ENCODE measurements around the gene HSPA1L.
"Not testable (repeated sequence)": the region's sequence is repeated elsewhere in the genome, so short reads cannot be mapped to it uniquely, and the experiment has no call there.

The HSPA1L gene

GRCh38 chr6:31815025-31815838 is at the start of gene HSPA1L, which contains the start of gene HSPA1A:
HSPA1L (minus strand) TSS chr6:31815283; CDS start chr6:31811972, 3,311 bp downstream.
HSPA1A (plus strand) TSS chr6:31815543; CDS start chr6:31815757, 214 bp downstream.
- H3K27me3 ChIP-seq (ENCODE audit: control insufficient read depth in 5 of 5, insufficient read depth in 4 of 5, low read length in 5 of 5): no peaks in the 10 kb centered on the region
- peak within 1 kb of the TSS; percentile 62 to 84 (median 67) for H3K4me3 ChIP-seq (ENCODE audit: low read depth in 1 of 5, low read length in 5 of 5)
- peak within 1 kb of the TSS; percentile 100 for H3K27ac ChIP-seq (ENCODE audit: low read depth, low read length)
- no peaks in the 10 kb centered on the region for H3K36me3 ChIP-seq (ENCODE audit: control insufficient read depth in 5 of 5, insufficient read depth in 5 of 5, low read length in 5 of 5)
- H3K9ac ChIP-seq (ENCODE audit: low read length in 5 of 5): peak within 1 kb of the TSS; percentile 31 to 98 (median 81)
- peaks cover 13 to 41% (median 36%) of the 10 kb centered on the region in 5 donors for H3K4me1 ChIP-seq (ENCODE audit: control insufficient read depth in 5 of 5, insufficient read depth in 5 of 5, low read length in 5 of 5)
- no peaks in the 10 kb centered on the region for H3K9me3 ChIP-seq (ENCODE audit: control insufficient read depth in 5 of 5, low read length in 5 of 5)

- Histone ChIP-seq H3K9me3 (ENCODE audit: control insufficient read depth in 5 of 5, low read length in 5 of 5) (no peaks in the 10 kb centered on the region), H3K27me3 (ENCODE audit: control insufficient read depth in 5 of 5, insufficient read depth in 4 of 5, low read length in 5 of 5) (peaks cover 0 to 8% (median 0%) of the 10 kb centered on the region in 5 donors), H3K4me1 (ENCODE audit: control insufficient read depth in 5 of 5, insufficient read depth in 5 of 5, low read length in 5 of 5) (peaks cover 3 to 26% (median 22%) of the 10 kb centered on the region in 5 donors), H3K4me3 (ENCODE audit: low read depth in 1 of 5, low read length in 5 of 5) (no peak overlapping the region), H3K27ac (ENCODE audit: low read depth, low read length) (no peak overlapping the region), H3K9ac (ENCODE audit: low read length in 5 of 5) (no peak overlapping the region), H3K36me3 (ENCODE audit: control insufficient read depth in 5 of 5, insufficient read depth in 5 of 5, low read length in 5 of 5) (peaks cover 0 to 15% (median 12%) of the 10 kb centered on the region in 5 donors)
Measured at GRCh38 chr6:31864818-31865204, 49.7 kb upstream of the HSPA1L start.

GRCh38 chr6:31864123-31864562 is 49.1 kb upstream of the HSPA1L start:
- peak overlapping the region; percentile 66 to 84 (median 71) for H3K4me3 ChIP-seq (ENCODE audit: low read depth in 1 of 5, low read length in 5 of 5)
- H3K9ac ChIP-seq (ENCODE audit: low read length in 5 of 5): peak overlapping the region in 3 of 5 donors; percentile 61 to 75 (median 65)
- peaks cover 3 to 26% (median 22%) of the 10 kb centered on the region in 5 donors for H3K4me1 ChIP-seq (ENCODE audit: control insufficient read depth in 5 of 5, insufficient read depth in 5 of 5, low read length in 5 of 5)
- peaks cover 0 to 22% (median 19%) of the 10 kb centered on the region in 5 donors for H3K36me3 ChIP-seq (ENCODE audit: control insufficient read depth in 5 of 5, insufficient read depth in 5 of 5, low read length in 5 of 5)
- peak overlapping the region; percentile 92 for H3K27ac ChIP-seq (ENCODE audit: low read depth, low read length)
- not testable (repeated sequence) for H3K9me3 ChIP-seq (ENCODE audit: control insufficient read depth in 5 of 5, low read length in 5 of 5); H3K27me3 ChIP-seq (ENCODE audit: control insufficient read depth in 5 of 5, insufficient read depth in 4 of 5, low read length in 5 of 5)

GRCh38 chr6:31862344-31863235 is 47.5 kb upstream of the HSPA1L start, which contains the start of gene NEU1:
NEU1 (minus strand) TSS chr6:31862821; CDS start chr6:31862776, 45 bp downstream.
- Histone ChIP-seq H3K4me1 (ENCODE audit: control insufficient read depth in 5 of 5, insufficient read depth in 5 of 5, low read length in 5 of 5) (peaks cover 3 to 26% (median 22%) of the 10 kb centered on the region in 5 donors), H3K9me3 (ENCODE audit: control insufficient read depth in 5 of 5, low read length in 5 of 5) (no peaks in the 10 kb centered on the region), H3K27ac (ENCODE audit: low read depth, low read length) (peak within 1 kb of the TSS; percentile 92), H3K9ac (ENCODE audit: low read length in 5 of 5) (peak within 1 kb of the TSS; percentile 81 to 86 (median 84)), H3K27me3 (ENCODE audit: control insufficient read depth in 5 of 5, insufficient read depth in 4 of 5, low read length in 5 of 5) (no peaks in the 10 kb centered on the region), H3K4me3 (ENCODE audit: low read depth in 1 of 5, low read length in 5 of 5) (peak within 1 kb of the TSS; percentile 86 to 97 (median 92)), H3K36me3 (ENCODE audit: control insufficient read depth in 5 of 5, insufficient read depth in 5 of 5, low read length in 5 of 5) (peaks cover 0 to 35% (median 28%) of the 10 kb centered on the region in 5 donors)

- H3K27ac ChIP-seq (ENCODE audit: low read depth, low read length): peak overlapping the region; percentile 67
- H3K4me1 ChIP-seq (ENCODE audit: control insufficient read depth in 5 of 5, insufficient read depth in 5 of 5, low read length in 5 of 5): peaks cover 3 to 26% (median 22%) of the 10 kb centered on the region in 5 donors
- no peaks in the 10 kb centered on the region for H3K27me3 ChIP-seq (ENCODE audit: control insufficient read depth in 5 of 5, insufficient read depth in 4 of 5, low read length in 5 of 5)
- H3K9ac ChIP-seq (ENCODE audit: low read length in 5 of 5): peak overlapping the region; percentile 81 to 86 (median 84)
- H3K4me3 ChIP-seq (ENCODE audit: low read depth in 1 of 5, low read length in 5 of 5): peak overlapping the region; percentile 86 to 97 (median 92)
- H3K36me3 ChIP-seq (ENCODE audit: control insufficient read depth in 5 of 5, insufficient read depth in 5 of 5, low read length in 5 of 5): peaks cover 0 to 41% (median 30%) of the 10 kb centered on the region in 5 donors
- H3K9me3 ChIP-seq (ENCODE audit: control insufficient read depth in 5 of 5, low read length in 5 of 5): no peaks in the 10 kb centered on the region
Measured at GRCh38 chr6:31861919-31862343, 46.8 kb upstream of the HSPA1L start.

- Histone ChIP-seq H3K36me3 (ENCODE audit: control insufficient read depth in 5 of 5, insufficient read depth in 5 of 5, low read length in 5 of 5) (peaks cover 0 to 41% (median 30%) of the 10 kb centered on the region in 5 donors), H3K9me3 (ENCODE audit: control insufficient read depth in 5 of 5, low read length in 5 of 5) (no peaks in the 10 kb centered on the region), H3K27me3 (ENCODE audit: control insufficient read depth in 5 of 5, insufficient read depth in 4 of 5, low read length in 5 of 5) (no peaks in the 10 kb centered on the region), H3K4me1 (ENCODE audit: control insufficient read depth in 5 of 5, insufficient read depth in 5 of 5, low read length in 5 of 5) (peaks cover 3 to 26% (median 22%) of the 10 kb centered on the region in 5 donors), H3K4me3 (ENCODE audit: low read depth in 1 of 5, low read length in 5 of 5) (peak overlapping the region in 2 of 5 donors; percentile 90 to 95), H3K9ac (ENCODE audit: low read length in 5 of 5) (peak overlapping the region in 2 of 5 donors; percentile 6 to 28), H3K27ac (ENCODE audit: low read depth, low read length) (no peak overlapping the region)
Measured at GRCh38 chr6:31861150-31861549, 46.1 kb upstream of the HSPA1L start.

GRCh38 chr6:31860349-31860748 is 45.3 kb upstream of the HSPA1L start:
- no peak overlapping the region for H3K9ac ChIP-seq (ENCODE audit: low read length in 5 of 5)
- H3K36me3 ChIP-seq (ENCODE audit: control insufficient read depth in 5 of 5, insufficient read depth in 5 of 5, low read length in 5 of 5): peaks cover 0 to 43% (median 30%) of the 10 kb centered on the region in 5 donors
- peaks cover 3 to 26% (median 22%) of the 10 kb centered on the region in 5 donors for H3K4me1 ChIP-seq (ENCODE audit: control insufficient read depth in 5 of 5, insufficient read depth in 5 of 5, low read length in 5 of 5)
- no peaks in the 10 kb centered on the region for H3K9me3 ChIP-seq (ENCODE audit: control insufficient read depth in 5 of 5, low read length in 5 of 5)
- no peak overlapping the region for H3K27ac ChIP-seq (ENCODE audit: low read depth, low read length)
- no peaks in the 10 kb centered on the region for H3K27me3 ChIP-seq (ENCODE audit: control insufficient read depth in 5 of 5, insufficient read depth in 4 of 5, low read length in 5 of 5)
- no peak overlapping the region for H3K4me3 ChIP-seq (ENCODE audit: low read depth in 1 of 5, low read length in 5 of 5)

GRCh38 chr6:31859923-31860322 is 44.8 kb upstream of the HSPA1L start:
- H3K4me1 ChIP-seq (ENCODE audit: control insufficient read depth in 5 of 5, insufficient read depth in 5 of 5, low read length in 5 of 5): peaks cover 3 to 26% (median 22%) of the 10 kb centered on the region in 5 donors
- no peaks in the 10 kb centered on the region for H3K27me3 ChIP-seq (ENCODE audit: control insufficient read depth in 5 of 5, insufficient read depth in 4 of 5, low read length in 5 of 5)
- no peak overlapping the region for H3K4me3 ChIP-seq (ENCODE audit: low read depth in 1 of 5, low read length in 5 of 5)
- peaks cover 0 to 45% (median 30%) of the 10 kb centered on the region in 5 donors for H3K36me3 ChIP-seq (ENCODE audit: control insufficient read depth in 5 of 5, insufficient read depth in 5 of 5, low read length in 5 of 5)
- no peak overlapping the region for H3K9ac ChIP-seq (ENCODE audit: low read length in 5 of 5)
- H3K27ac ChIP-seq (ENCODE audit: low read depth, low read length): no peak overlapping the region
- H3K9me3 ChIP-seq (ENCODE audit: control insufficient read depth in 5 of 5, low read length in 5 of 5): no peaks in the 10 kb centered on the region

- Histone ChIP-seq H3K9me3 (ENCODE audit: control insufficient read depth in 5 of 5, low read length in 5 of 5) (no peaks in the 10 kb centered on the region), H3K9ac (ENCODE audit: low read length in 5 of 5) (no peak overlapping the region), H3K4me3 (ENCODE audit: low read depth in 1 of 5, low read length in 5 of 5) (no peak overlapping the region), H3K27me3 (ENCODE audit: control insufficient read depth in 5 of 5, insufficient read depth in 4 of 5, low read length in 5 of 5) (no peaks in the 10 kb centered on the region), H3K4me1 (ENCODE audit: control insufficient read depth in 5 of 5, insufficient read depth in 5 of 5, low read length in 5 of 5) (peaks cover 1 to 19% (median 15%) of the 10 kb centered on the region in 5 donors), H3K27ac (ENCODE audit: low read depth, low read length) (no peak overlapping the region), H3K36me3 (ENCODE audit: control insufficient read depth in 5 of 5, insufficient read depth in 5 of 5, low read length in 5 of 5) (peaks cover 0 to 45% (median 30%) of the 10 kb centered on the region in 5 donors)
Measured at GRCh38 chr6:31858707-31859106, 43.6 kb upstream of the HSPA1L start.
